Measurements from ENCODE around the gene IRAG1. TPM values are rescaled to one million over a fixed set of nuclear protein-coding genes. Genes with fewer than 3 reads are reported as not detected.

Gene IRAG1
- total RNA-seq, 1 donor from 2014 or later: 112 TPM

- DNase-seq (ENCODE audit: low spot score): no peak
These were observed 24.1 kb downstream of the IRAG1 start for GRCh38 chr11:10669258-10670033.

- no peak for DNase-seq (ENCODE audit: low spot score)
These were observed 26.1 kb downstream of the IRAG1 start for GRCh38 chr11:10667521-10667885.

GRCh38 chr11:10666556-10667520 is 26.7 kb downstream of the IRAG1 start:
- no peak for DNase-seq (ENCODE audit: low spot score)

GRCh38 chr11:10664496-10664895 is 29.1 kb downstream of the IRAG1 start:
- DNase-seq (ENCODE audit: low spot score): no peak

GRCh38 chr11:10663990-10664389 is 29.6 kb downstream of the IRAG1 start:
- no peak for DNase-seq (ENCODE audit: low spot score)

GRCh38 chr11:10663365-10663764 is 30.2 kb downstream of the IRAG1 start:
- DNase-seq (ENCODE audit: low spot score): no peak

- no peak for DNase-seq (ENCODE audit: low spot score)
These were observed 33.2 kb downstream of the IRAG1 start for GRCh38 chr11:10660323-10660722.

- DNase-seq (ENCODE audit: low spot score): no peak
These were observed 34.0 kb downstream of the IRAG1 start for GRCh38 chr11:10659339-10660216.

GRCh38 chr11:10658621-10659338 is 34.8 kb downstream of the IRAG1 start:
- DNase-seq (ENCODE audit: low spot score): no peak

- DNase-seq (ENCODE audit: low spot score): no peak
These were observed 36.0 kb downstream of the IRAG1 start for GRCh38 chr11:10657308-10658271.

- DNase-seq (ENCODE audit: low spot score): no peak
These were observed 37.5 kb downstream of the IRAG1 start for GRCh38 chr11:10655943-10656576.

GRCh38 chr11:10655227-10655626 is 38.3 kb downstream of the IRAG1 start:
- no peak for DNase-seq (ENCODE audit: low spot score)

GRCh38 chr11:10654811-10655150 is 38.8 kb downstream of the IRAG1 start:
- DNase-seq (ENCODE audit: low spot score): no peak

- no peak for DNase-seq (ENCODE audit: low spot score)
These were observed 39.4 kb downstream of the IRAG1 start for GRCh38 chr11:10653946-10654810.

GRCh38 chr11:10653261-10653660 is 40.3 kb downstream of the IRAG1 start:
- DNase-seq (ENCODE audit: low spot score): no peak

- DNase-seq (ENCODE audit: low spot score): no peak
These were observed 41.7 kb downstream of the IRAG1 start for GRCh38 chr11:10651656-10652361.

- DNase-seq (ENCODE audit: low spot score): no peak
These were observed 42.9 kb downstream of the IRAG1 start for GRCh38 chr11:10650630-10651029.

GRCh38 chr11:10650166-10650565 is 43.4 kb downstream of the IRAG1 start:
- DNase-seq (ENCODE audit: low spot score): no peak
